ENCODE measurements around the gene ACTN3.
"Not testable (repeated sequence)": the region's sequence is repeated elsewhere in the genome, so short reads cannot be mapped to it uniquely, and the experiment has no call there.

The ACTN3 gene

DNA sequence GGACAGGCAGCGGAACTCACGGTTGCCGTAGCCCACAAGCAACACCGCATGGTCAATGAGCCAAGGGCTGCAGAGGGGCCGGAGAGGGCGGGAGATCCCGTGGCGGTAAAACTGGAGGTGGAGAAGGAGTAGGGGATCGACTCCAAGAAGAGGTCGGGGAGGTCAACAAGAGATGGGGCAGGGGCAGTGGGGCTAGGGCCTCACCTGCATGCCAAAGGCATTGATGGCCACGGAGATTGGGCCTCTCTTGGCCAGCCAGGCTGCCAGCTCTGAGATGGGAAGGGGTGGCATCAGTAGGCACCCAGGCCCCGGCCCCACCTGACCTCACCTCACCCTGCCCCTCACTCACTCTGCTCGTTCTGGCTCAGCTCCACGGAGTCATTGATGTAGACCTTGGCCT lies 17.8 kb downstream of the ACTN3 start:
- DNase-seq (ENCODE audit: low read depth, low spot score): no peak

GRCh38 chr11:66564984-66565383 lies 18.3 kb downstream of the ACTN3 start:
- no peak for DNase-seq (ENCODE audit: low read depth, low spot score)

- no peak for DNase-seq (ENCODE audit: low read depth, low spot score)
Observed at GRCh38 chr11:66566221-66566620, 19.5 kb downstream of the ACTN3 start.

GRCh38 chr11:66567787-66568123 lies 21.1 kb downstream of the ACTN3 start:
- DNase-seq (ENCODE audit: low read depth, low spot score): no peak

DNA sequence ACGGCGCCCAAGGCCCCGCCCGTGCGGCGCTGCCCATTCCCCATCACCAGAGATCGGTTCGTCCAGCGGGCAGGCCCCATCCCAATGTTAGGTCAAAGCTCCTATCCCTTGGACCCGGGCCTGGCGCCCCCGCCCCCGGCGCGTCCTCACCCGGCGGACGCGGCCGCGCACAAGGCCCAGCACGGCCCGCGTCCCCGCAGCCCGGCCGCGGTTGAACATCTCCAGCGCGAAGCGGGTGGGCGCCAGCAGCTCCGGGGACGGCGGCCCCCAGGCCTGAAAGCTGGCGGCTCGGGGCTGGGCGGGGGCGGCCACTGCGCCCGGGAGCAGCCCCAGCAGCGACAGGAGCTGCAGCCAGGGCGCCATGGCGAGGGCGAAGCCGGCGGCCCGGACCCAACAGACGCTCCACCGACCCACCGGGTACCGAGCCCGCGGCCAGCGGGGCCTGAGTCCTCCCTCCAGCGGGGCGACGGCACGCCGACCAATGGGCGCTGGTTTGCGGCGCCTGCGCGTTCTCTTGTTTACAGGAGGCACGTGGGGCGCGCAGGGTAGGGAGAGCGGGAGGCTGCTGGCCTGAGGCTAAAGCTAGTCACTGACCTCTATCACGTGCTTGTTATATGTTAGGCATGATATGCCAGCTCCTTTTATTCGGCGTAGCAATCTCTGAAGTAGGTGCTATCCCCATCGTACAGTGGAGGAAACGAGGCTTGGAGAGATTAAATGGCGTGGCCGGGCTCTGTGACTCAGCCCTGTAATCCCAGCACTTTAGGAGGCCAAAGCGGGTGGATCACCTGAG lies 21.6 kb downstream of the ACTN3 start, which contains the start of gene CTSF:
TSS of gene CTSF (minus strand) at position 483 of the 793 bp plus-strand sequence. CDS start at position 363, 120 bp downstream.
- no peak for DNase-seq (ENCODE audit: low read depth, low spot score)

GRCh38 chr11:66569076-66569475 lies 22.4 kb downstream of the ACTN3 start:
- no peak for DNase-seq (ENCODE audit: low read depth, low spot score)

DNA sequence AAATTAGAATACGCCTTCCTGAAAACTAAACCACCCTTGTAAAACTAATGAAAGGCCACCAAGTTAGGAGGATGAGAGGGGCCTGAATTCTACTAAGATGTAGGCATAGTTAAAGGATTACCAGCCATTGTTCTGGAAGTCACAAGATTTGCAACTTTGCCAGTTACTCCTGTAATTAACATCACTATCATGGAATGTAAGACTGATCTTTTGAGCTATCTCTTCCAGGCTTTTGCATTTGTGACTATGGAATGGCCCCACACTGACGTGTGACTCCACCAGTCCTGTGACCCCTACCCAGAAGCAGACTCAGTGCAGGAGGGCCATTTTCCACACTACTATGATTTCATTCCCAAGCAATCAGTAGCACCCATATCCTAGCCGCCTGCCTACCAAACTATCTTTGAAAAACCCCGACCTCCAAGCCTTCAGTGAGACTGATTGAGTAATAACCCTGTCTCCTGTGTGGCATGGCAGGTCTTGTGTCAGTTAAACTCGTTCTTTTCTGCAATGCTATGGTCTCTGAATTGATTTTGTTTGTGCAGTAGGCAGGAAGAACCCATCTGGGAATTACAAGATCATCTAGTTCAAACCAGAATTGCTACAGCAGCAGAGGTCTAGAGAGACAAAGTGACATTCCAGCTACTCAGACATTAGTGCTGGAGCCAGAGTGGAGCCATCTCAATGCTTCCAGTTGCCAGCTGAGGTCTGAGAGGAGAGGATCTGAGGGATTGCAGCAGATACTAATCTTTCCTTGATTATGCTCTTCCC lies 23.6 kb downstream of the ACTN3 start:
- DNase-seq (ENCODE audit: low read depth, low spot score): no peak

DNA sequence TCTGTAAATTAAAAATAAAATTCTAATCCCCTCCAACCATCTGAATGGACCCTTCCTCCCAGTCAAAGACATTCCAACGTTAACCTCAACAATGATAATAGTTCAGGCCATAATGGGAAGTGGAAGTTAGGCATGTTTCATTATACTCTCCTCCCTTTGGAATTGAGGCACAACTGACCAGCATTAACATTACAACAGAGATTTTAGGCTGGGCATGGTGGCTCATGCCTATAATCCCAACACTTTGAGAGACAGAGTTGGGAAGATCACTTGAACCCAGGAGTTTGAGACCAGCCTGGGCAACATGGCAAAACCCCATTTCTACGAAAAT lies 24.1 kb downstream of the ACTN3 start:
- no peak for DNase-seq (ENCODE audit: low read depth, low spot score)

DNA sequence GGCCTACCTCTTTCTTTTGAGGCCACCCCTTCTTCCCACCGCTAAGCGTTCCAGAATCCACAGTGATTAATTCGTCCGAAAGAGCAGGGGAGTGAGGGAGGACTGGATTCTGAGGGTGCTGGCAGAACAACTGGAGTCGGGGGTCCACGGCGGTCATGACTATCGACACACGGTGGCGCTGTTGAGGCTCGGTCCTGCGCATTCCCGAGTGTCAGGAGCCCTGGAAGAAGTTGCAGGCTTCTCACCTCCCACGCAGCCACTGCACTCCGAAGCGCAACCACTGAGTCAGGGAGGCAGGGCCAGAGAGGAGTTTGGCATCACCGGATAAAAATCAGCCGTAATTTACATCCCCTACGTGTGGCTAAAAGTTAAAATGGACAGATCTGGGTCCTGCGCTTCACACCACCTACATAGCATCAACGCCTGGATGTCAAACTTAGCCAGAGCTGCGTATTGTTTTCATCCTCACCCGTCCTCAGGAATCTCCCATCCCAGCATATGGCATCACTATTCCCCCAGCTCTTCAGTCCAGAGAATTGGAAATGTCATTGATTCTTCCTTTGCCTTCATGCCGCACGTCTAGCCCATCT lies 32.4 kb downstream of the ACTN3 start:
- DNase-seq (ENCODE audit: low read depth, low spot score): no peak

DNA sequence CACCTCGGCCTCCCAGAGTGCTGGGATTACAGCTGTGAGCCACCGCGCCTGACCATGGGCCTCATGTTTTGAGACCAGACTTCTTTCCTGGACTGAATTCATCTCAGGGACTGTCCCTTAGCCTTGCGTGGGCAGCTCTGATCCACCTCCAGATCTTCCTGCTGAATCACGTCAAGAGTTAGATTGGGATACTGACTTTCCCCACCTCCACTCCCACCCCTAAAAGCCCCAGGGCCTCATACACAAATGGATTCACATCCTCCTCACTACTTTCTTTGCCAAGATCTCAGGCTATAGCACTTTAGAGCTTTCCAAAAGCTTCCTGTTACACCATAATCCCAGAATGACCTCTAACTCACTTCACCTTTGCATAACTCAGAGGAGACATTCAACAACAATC lies 34.1 kb downstream of the ACTN3 start:
- DNase-seq (ENCODE audit: low read depth, low spot score): no peak

GRCh38 chr11:66581261-66581660 lies 34.6 kb downstream of the ACTN3 start:
- DNase-seq (ENCODE audit: low read depth, low spot score): no peak

DNA sequence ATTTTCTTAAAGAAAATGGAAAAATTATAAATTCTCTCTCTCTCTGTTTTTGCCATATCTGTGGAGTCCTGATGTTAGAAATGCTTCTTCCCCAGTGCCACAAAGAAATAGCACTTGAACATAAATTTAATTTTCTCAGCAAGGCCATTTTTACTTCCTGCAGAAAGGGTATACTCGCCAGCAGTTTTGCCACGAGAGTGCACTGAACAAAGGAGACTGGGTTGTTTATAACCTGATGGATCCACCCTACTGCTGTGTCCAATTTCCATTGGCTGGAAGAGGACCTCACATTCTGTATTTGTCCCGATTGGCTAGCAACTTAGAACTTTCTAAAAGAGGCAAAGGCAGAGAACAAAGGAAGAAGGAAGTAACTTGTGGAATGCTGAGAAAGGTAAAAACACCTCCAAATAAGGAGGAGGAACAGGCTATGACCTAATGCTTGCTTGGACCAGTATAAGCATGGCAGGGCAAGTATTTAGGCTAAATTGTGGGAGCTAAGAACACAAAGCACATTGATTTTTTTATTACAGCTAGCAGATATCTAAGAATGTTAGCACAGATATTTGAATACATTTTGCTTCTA lies 36.0 kb downstream of the ACTN3 start:
- DNase-seq (ENCODE audit: low read depth, low spot score): not testable (repeated sequence)

GRCh38 chr11:66585447-66585846 lies 38.7 kb downstream of the ACTN3 start:
- DNase-seq (ENCODE audit: low read depth, low spot score): not testable (repeated sequence)

DNA sequence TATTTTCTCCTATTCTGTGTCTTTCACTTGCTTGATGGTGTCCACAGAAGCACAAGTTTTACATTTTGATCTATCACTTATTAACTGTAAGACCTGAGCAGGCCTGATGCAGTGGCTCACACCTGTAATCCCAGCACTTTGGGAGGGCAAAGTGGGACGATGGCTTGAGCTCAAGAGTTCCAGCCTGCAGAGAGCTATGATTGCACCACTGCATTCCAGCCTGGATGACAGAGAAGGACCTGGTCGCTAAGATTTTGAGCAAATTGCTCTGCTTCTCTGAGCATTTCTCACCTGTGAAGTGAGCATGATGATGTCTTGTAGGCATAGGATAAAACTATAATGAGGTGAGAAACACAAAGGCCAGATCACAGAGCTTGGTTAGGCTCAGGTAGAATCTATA lies 39.4 kb downstream of the ACTN3 start:
- no peak for DNase-seq (ENCODE audit: low read depth, low spot score)

- DNase-seq (ENCODE audit: low read depth, low spot score): not testable (repeated sequence)
Observed at GRCh38 chr11:66589315-66589714, 42.6 kb downstream of the ACTN3 start.

GRCh38 chr11:66589996-66590675 lies 43.4 kb downstream of the ACTN3 start:
- DNase-seq (ENCODE audit: low read depth, low spot score): no peak

DNA sequence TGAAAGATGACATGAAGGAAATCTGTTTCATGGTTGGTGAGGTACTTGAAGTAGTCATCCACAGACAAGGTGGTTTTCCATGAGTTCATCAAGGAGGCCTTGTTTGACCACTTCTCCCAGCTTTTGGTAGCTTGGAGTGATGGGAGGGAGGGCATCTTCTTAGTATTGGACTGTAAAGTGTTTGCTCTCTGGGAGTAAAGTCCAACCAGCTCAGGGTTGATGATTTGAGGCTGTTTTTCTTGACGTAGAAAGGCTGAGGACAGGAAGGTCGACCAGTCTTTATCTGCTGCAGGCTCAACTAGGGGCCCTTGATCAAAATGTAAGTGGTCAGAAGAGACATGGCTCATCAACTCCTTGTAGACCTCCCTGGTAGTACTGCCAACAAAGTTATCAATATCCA lies 44.5 kb downstream of the ACTN3 start:
- no peak for DNase-seq (ENCODE audit: low read depth, low spot score)

- peak; percentile 81 for DNase-seq (ENCODE audit: low read depth, low spot score)
Observed at GRCh38 chr11:66592457-66593302, 46.0 kb downstream of the ACTN3 start, which contains the start of the genes CCDC87 and CCS. TSS of gene CCDC87 (minus strand) at chr11:66593063. CDS start at chr11:66593015, 48 bp downstream. TSS of gene CCS (plus strand) at chr11:66593185. CDS start at chr11:66593262, 77 bp downstream.

DNA sequence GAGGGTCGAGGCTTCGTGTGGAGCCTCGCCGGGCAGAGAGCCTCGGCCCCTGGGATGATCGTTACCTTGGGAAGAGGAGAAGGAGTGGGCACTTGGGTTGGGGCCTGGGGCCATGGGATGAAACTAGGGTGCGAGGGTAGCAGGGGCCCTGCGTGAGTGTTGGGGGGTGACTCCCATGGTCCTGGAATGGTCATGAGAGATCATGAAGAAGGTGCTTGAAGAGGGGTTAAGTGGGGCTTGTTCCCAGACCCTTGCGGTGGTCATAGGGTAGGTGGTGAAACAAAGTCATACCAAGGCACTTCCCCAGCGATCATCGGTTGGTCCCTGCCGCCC lies 46.6 kb downstream of the ACTN3 start:
- no peak for DNase-seq (ENCODE audit: low read depth, low spot score)

DNA sequence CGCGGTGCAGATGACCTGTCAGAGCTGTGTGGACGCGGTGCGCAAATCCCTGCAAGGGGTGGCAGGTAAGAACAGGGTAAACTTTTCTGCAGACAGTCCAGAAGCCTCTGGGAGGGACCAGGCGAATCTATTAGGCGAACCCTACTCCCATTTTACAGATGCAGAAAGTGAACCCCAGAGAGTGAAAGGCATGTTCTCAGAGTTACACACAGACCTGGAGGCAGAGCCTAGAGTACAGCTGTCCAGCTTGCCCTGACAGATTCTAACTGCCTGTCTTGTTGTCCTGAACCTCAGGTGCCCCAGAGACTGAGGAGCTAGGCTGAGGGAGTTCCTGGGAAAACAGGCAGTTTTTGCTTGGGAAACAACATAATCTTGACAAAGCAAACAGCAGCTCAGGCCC lies 46.9 kb downstream of the ACTN3 start:
- no peak for DNase-seq (ENCODE audit: low read depth, low spot score)
